GM23338 (cell line): ENCODE measurements around the gene UNC13C. TPM values are rescaled to one million over a fixed set of nuclear protein-coding genes. Genes with fewer than 3 reads are reported as not detected.

Experiments used
- ATAC-seq: fragments of 200-7000 bp; cut with Tn5 transposase; 3 replicates; pipeline ENCODE4 v1.9.1; 2020
- DNase-seq: peaks from one replicate; pipeline ENCODE4 v3.0.0-alpha.2; 2015; ENCODE audit warnings: low spot score
- H2AFZ ChIP-seq: fragments of 200-600 bp; sonication (generic); 2 replicates; pipeline ENCODE4 v1.8.0; 2016; ENCODE audit warnings: antibody characterized with exemption, mild to moderate bottlenecking, moderate library complexity
- H3F3A ChIP-seq: fragments of 200-600 bp; sonication (generic); replicated peaks from 2 replicates; pipeline ENCODE4 v1.8.0; 2017; ENCODE audit warnings: antibody characterized with exemption, mixed run types, low read depth
- H3K27ac ChIP-seq: fragments of 200-600 bp; sonication (generic); 2 replicates; pipeline ENCODE4 v1.6.1; 2016; ENCODE audit warnings: low read depth
- H3K27me3 ChIP-seq: fragments of 200-600 bp; sonication (generic); 2 replicates; pipeline ENCODE4 v1.8.0; 2016; ENCODE audit warnings: mild to moderate bottlenecking, mixed run types, moderate library complexity; ENCODE audit not compliant: insufficient read depth
- H3K36me3 ChIP-seq: fragments of 200-600 bp; sonication (generic); 2 replicates; pipeline ENCODE4 v1.8.0; 2016; ENCODE audit warnings: mild to moderate bottlenecking; ENCODE audit not compliant: insufficient read depth
- H3K4me1 ChIP-seq: fragments of 200-600 bp; sonication (generic); 2 replicates; pipeline ENCODE4 v1.8.0; 2016; ENCODE audit warnings: mild to moderate bottlenecking, moderate library complexity; ENCODE audit not compliant: insufficient read depth
- H3K4me2 ChIP-seq: fragments of 200-600 bp; sonication (generic); 2 replicates; pipeline ENCODE4 v1.7.1; 2017; ENCODE audit warnings: mixed run types
- H3K4me3 ChIP-seq: fragments of 200-600 bp; sonication (generic); 2 replicates; pipeline ENCODE4 v1.6.1; 2016; ENCODE audit warnings: mixed run types
- H3K79me2 ChIP-seq: fragments of 200-600 bp; sonication (generic); replicated peaks from 2 replicates; pipeline ENCODE4 v1.8.0; 2017; ENCODE audit warnings: mild to moderate bottlenecking; ENCODE audit not compliant: insufficient read depth
- H3K9me2 ChIP-seq: fragments of 200-600 bp; sonication (generic); 2 replicates; pipeline ENCODE4 v1.8.0; 2017; ENCODE audit not compliant: insufficient read depth
- H4K20me1 ChIP-seq: fragments of 200-600 bp; sonication (generic); replicated peaks from 2 replicates; pipeline ENCODE4 v1.8.0; 2017; ENCODE audit warnings: mild to moderate bottlenecking; ENCODE audit not compliant: insufficient read depth
- H3K27ac Mint-ChIP-seq: 2 replicates; pipeline ENCODE4 v1.8.0; 2020; ENCODE audit warnings: inconsistent platforms, mild to moderate bottlenecking, moderate library complexity, mixed read lengths
- H3K27me3 Mint-ChIP-seq: 3 replicates; pipeline ENCODE4 v1.8.0; 2022; ENCODE audit warnings: low read depth, mild to moderate bottlenecking, moderate library complexity, mixed read lengths, inconsistent platforms; ENCODE audit not compliant: insufficient read depth, poor library complexity
- H3K36me3 Mint-ChIP-seq: 3 replicates; pipeline ENCODE4 v1.8.0; 2021; ENCODE audit warnings: low read depth, mild to moderate bottlenecking, inconsistent platforms, moderate library complexity, mixed read lengths
- H3K4me1 Mint-ChIP-seq: 3 replicates; pipeline ENCODE4 v1.8.0; 2020; ENCODE audit warnings: mild to moderate bottlenecking, inconsistent platforms, mixed read lengths
- H3K4me3 Mint-ChIP-seq: 3 replicates; pipeline ENCODE4 v1.8.0; 2021; ENCODE audit warnings: moderate library complexity, mild to moderate bottlenecking, inconsistent platforms, mixed read lengths
- H3K9me3 Mint-ChIP-seq: 3 replicates; pipeline ENCODE4 v1.8.0; 2020; ENCODE audit warnings: moderate library complexity, mild to moderate bottlenecking, inconsistent platforms, mixed read lengths
- CREB1 ChIP-seq: fragments of 250-450 bp; sonication (Bioruptor Pico); IDR thresholded peaks from 2 replicates; pipeline ENCODE4 v1.5.0; 2020; ENCODE audit warnings: low read depth, mild to moderate bottlenecking, moderate library complexity
- REST ChIP-seq: IDR thresholded peaks from one replicate; pipeline ENCODE4 v1.6.1; 2018; ENCODE audit warnings: antibody characterized with exemption; ENCODE audit not compliant: unreplicated experiment
- STAT1 ChIP-seq: IDR thresholded peaks from one replicate; pipeline ENCODE4 v1.6.1; 2016; ENCODE audit warnings: antibody characterized with exemption; ENCODE audit not compliant: unreplicated experiment
- ZNF331 ChIP-seq: fragments of 250-450 bp; sonication (Bioruptor Pico); IDR thresholded peaks from 2 replicates; pipeline ENCODE4 v1.5.0; 2020; ENCODE audit warnings: low read depth, mild to moderate bottlenecking, moderate library complexity
- ZNF462 ChIP-seq: fragments of 250-450 bp; sonication (Bioruptor Pico); IDR thresholded peaks from 2 replicates; pipeline ENCODE4 v1.5.0; 2020; ENCODE audit warnings: mild to moderate bottlenecking, moderate library complexity
- polyA plus RNA-seq: library from polyadenylated mRNA; unstranded; fragments of >200 nt; fragmentation: Nextera tagmentation; extraction: Ambion mirVana; gene quantifications from 2 replicates; pipeline ENCODE4 v1.2.1, GENCODE V29; 2016
- total RNA-seq: library from RNA; depleted of rRNA; stranded (reverse); fragments of >200 nt; shearing (Covaris generic); gene quantifications from 2 replicates; pipeline ENCODE4 v1.2.3, GENCODE V29; 2014
- TF ChIP-seq, protein P1 (sequence below): IDR thresholded peaks from 2 replicates; pipeline ENCODE4 v1.6.1; 2016; ENCODE audit warnings: antibody characterized with exemption

Gene UNC13C
- total and polyA plus RNA-seq, 2 experiments from 2014 or later: 0.03 TPM; not detected in 1

DNA sequence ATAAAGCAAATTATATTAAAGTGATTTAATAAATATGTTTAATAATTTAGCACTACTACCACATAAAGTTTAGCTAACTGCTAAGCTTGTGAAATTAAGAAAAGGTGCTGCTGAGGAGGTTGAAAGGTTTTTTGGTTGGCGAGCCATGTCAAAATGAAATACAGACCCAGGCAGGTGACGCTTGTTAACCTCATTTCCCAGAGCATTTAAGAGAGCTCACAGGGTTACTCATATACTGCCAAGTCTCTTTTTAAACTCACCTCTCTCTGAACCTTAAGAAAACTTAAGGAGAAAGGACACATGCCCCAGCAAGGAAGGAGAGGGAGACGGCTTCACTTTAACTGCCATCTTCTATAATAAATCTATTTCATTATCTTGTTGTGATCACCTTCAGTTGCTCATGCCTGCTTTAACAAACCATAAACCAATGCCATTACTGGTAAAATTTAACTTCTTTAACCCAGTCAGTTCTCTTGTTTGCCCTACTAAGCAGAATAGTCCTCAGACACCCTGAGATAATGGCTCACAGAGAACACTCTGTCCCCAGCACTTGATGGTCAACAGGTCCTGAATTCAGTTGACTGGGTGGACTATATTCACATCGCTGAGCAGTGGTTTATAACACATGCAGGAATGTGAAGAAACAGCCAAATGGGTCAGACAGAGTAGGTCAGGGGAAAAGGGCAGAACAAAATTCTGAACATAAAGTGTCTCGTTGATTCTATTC, 540.1 kb downstream of the UNC13C start (continued):
- TF ChIP-seq CREB1 (CRISPR knock-in tag): no peak
- TF ChIP-seq, protein P1, sequence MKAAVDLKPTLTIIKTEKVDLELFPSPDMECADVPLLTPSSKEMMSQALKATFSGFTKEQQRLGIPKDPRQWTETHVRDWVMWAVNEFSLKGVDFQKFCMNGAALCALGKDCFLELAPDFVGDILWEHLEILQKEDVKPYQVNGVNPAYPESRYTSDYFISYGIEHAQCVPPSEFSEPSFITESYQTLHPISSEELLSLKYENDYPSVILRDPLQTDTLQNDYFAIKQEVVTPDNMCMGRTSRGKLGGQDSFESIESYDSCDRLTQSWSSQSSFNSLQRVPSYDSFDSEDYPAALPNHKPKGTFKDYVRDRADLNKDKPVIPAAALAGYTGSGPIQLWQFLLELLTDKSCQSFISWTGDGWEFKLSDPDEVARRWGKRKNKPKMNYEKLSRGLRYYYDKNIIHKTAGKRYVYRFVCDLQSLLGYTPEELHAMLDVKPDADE: no peak
- TF ChIP-seq ZNF331 (CRISPR knock-in tag): no peak
- no peak for TF ChIP-seq ZNF462 (CRISPR knock-in tag)

- Histone ChIP-seq H3K9me2 (no peaks in the 10 kb centered on the region), H3K36me3 (0 out of 2 replicates have a peak, but pooled peaks cover 2% of the 10 kb centered on the region), H4K20me1 (no peaks in the 10 kb centered on the region), H3K4me1 (peaks cover 7% of the 10 kb centered on the region; the same call in 1 of the 2 replicates), H3K79me2 (no peaks in the 10 kb centered on the region), H3K27me3 (no peaks in the 10 kb centered on the region), H3K4me3 (no peak overlapping the region), H3K4me2 (no peak overlapping the region), H2AFZ (no peak overlapping the region), H3F3A (no peaks in the 10 kb centered on the region), H3K27ac (no peak overlapping the region)
- ATAC-seq: no peak
- peaks cover 17% of the 10 kb centered on the region; the same call in 2 of the 3 replicates for H3K4me1 Mint-ChIP-seq
- H3K36me3 Mint-ChIP-seq: peaks cover 3% of the 10 kb centered on the region; the same call in 1 of the 3 replicates
- no peak overlapping the region for H3K4me3 Mint-ChIP-seq
- no peak for DNase-seq
- H3K27me3 Mint-ChIP-seq: no peaks in the 10 kb centered on the region
- no peak overlapping the region for H3K27ac Mint-ChIP-seq
- peaks cover 41% of the 10 kb centered on the region for H3K9me3 Mint-ChIP-seq
- no peak for TF ChIP-seq STAT1
- TF ChIP-seq, protein P1: no peak
- no peak for TF ChIP-seq CREB1 (CRISPR knock-in tag)
- TF ChIP-seq REST: no peak
These were observed 541.3 kb downstream of the UNC13C start for GRCh38 chr15:54519577-54519976.
